Measurements from ENCODE around the gene NOS1AP.

Gene NOS1AP

DNA sequence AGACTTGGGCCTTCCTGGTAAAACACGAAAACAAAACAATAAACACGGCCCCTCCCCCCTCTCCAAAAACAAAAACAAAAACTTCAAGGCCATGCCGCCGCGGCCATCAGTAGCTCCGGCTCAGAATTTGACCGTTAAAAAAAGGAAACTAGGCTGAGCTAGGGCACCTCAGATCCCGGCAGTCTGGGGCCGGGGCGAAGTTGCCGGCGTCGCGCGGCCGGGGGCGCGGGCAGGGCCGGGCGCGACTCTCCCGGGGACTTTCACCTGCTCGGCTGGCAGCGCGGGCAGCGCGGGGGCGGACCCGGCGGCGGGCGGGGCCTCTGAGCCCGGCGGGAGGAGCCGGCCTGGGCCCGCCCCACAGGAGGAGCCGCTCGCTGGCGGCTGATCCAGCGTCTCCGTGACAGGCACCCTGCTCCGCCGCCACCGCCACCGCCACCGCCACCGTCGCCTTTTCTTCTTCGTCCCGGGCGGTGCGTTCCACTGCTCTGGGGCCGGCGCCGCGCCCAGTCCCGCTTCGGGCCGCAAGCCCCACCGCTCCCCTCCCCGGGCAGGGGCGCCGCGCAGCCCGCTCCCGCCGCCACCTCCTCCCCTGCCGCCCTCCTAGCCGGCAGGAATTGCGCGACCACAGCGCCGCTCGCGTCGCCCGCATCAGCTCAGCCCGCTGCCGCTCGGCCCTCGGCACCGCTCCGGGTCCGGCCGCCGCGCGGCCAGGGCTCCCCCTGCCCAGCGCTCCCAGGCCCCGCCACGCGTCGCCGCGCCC, at the start of gene NOS1AP:
Gene NOS1AP (plus strand): TSS at position 358 of the 760 bp plus-strand sequence. CDS start 487 bp downstream, outside the sequence.
- H3K4me3 ChIP-seq (ENCODE audit: low read depth, low read length), result peak within 1 kb of the TSS; percentile 67
- DNase-seq (ENCODE audit: low read depth), result no peak
- no peak; the same call in 1 of the 2 replicates for TF ChIP-seq CTCF (IDR thresholded peaks at IDR 0.05; ENCODE audit: control insufficient read depth, extremely low read depth, insufficient read depth)

- peak; percentile 21 for DNase-seq (ENCODE audit: low read depth)
- no peak for TF ChIP-seq CTCF (IDR thresholded peaks at IDR 0.05; ENCODE audit: control insufficient read depth, extremely low read depth, insufficient read depth)
- no peak overlapping the region for H3K4me3 ChIP-seq (ENCODE audit: low read depth, low read length)
Observed at GRCh38 chr1:162020150-162020549, 49.3 kb upstream of the NOS1AP start.

GRCh38 chr1:162021124-162021523, 48.4 kb upstream of the NOS1AP start:
- no peak for TF ChIP-seq CTCF (IDR thresholded peaks at IDR 0.05; ENCODE audit: control insufficient read depth, extremely low read depth, insufficient read depth)
- no peak overlapping the region for H3K4me3 ChIP-seq (ENCODE audit: low read depth, low read length)
- DNase-seq (ENCODE audit: low read depth), result no peak

DNA sequence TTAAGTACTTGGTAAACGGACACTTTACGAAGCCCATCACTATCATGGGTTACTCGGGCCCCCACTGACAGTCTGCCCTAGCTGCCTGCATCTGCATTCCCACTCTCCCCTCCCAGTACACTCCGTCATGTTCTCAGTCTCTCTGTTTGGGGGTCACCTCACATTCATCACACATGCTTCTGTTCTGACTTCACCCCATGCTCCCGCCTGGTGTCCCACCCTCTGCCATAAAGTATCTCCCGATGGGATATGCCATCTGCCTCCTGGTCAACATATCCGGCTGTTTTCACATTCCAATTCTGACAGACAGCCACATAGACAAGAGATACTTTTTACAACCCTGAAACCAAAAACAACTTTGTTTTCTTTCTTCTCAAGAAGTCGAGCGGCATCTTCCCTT, 46.9 kb upstream of the NOS1AP start:
- H3K4me3 ChIP-seq (ENCODE audit: low read depth, low read length), result no peak overlapping the region
- no peak for DNase-seq (ENCODE audit: low read depth)
- TF ChIP-seq CTCF (IDR thresholded peaks at IDR 0.05; ENCODE audit: control insufficient read depth, extremely low read depth, insufficient read depth), result no peak

DNA sequence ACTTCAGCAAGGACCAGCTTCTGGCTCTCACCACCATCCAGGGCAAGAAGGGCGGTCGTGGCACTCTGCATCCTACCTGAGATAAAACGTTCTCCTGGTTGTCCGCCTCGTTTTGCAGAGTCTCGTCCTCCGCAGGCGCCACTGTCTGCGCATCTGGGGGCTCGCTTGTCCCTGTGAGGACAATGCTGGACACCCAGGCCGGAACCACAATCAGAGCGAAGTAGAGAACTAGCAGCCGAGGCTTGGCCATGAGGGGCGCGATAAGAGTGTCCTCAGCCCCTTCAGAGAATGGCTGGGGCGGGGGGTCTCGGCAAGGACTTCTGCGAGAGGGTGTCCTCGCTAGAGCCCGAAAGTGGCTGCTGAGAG, 46.3 kb upstream of the NOS1AP start:
- TF ChIP-seq CTCF (IDR thresholded peaks at IDR 0.05; ENCODE audit: control insufficient read depth, extremely low read depth, insufficient read depth), result no peak
- DNase-seq (ENCODE audit: low read depth), result no peak
- H3K4me3 ChIP-seq (ENCODE audit: low read depth, low read length), result no peak overlapping the region

DNA sequence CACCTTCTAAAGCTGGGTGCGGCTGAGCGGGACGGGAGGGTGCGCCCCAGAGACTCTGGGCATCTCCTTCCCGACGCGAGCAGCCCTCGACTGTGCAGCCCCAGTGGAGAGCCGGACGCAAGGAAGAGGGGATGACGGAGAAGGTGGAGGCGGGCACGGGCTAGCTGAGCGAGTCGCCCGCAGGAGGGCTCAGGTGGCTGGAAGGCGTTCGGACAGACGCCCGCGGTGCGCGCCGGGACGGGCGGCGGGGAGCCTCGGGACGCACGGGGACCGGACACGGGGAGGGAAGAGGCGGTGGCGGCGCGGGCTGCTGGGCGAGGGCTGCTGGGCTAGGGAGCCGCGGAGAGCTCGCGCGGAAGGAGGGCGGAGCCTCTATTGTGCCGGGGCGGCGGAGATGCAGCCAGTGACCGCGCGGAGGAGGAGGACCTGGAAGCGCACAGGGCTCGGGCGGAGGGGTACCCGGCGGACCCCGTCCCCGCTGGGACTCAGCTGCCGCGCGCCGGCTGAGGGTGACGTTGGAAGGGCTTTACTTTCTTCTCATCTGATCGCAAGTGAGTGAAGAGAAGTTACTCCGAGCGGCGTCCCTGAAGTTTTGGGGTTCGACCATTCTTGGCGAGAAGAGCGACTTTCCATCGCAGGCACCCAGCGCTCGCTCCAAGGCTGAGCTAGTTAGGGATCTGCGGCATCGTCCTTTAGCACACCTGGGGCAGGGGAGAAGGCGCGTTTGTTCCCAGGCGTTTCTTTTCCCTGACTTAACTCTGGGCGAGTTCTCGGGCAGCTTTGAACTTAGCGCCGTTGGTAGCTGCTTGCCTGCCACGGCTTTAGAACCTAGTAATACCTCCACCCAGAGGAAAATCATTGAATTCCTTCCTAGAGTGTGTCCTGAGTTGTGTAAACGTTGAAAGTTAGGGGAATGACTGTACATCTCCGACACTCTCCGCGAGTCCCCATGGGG, 45.7 kb upstream of the NOS1AP start, which contains the start of gene OLFML2B:
Gene OLFML2B (minus strand): TSS at position 323 of the 955 bp plus-strand sequence. CDS start 439 bp downstream, outside the sequence.
- H3K4me3 ChIP-seq (ENCODE audit: low read depth, low read length), result peak within 1 kb of the TSS; percentile 57
- peak; percentile 62 for TF ChIP-seq CTCF (IDR thresholded peaks at IDR 0.05; ENCODE audit: control insufficient read depth, extremely low read depth, insufficient read depth)
- DNase-seq (ENCODE audit: low read depth), result no peak
